Measurements from ENCODE around the gene SSBP3.

- TF ChIP-seq, protein P1, sequence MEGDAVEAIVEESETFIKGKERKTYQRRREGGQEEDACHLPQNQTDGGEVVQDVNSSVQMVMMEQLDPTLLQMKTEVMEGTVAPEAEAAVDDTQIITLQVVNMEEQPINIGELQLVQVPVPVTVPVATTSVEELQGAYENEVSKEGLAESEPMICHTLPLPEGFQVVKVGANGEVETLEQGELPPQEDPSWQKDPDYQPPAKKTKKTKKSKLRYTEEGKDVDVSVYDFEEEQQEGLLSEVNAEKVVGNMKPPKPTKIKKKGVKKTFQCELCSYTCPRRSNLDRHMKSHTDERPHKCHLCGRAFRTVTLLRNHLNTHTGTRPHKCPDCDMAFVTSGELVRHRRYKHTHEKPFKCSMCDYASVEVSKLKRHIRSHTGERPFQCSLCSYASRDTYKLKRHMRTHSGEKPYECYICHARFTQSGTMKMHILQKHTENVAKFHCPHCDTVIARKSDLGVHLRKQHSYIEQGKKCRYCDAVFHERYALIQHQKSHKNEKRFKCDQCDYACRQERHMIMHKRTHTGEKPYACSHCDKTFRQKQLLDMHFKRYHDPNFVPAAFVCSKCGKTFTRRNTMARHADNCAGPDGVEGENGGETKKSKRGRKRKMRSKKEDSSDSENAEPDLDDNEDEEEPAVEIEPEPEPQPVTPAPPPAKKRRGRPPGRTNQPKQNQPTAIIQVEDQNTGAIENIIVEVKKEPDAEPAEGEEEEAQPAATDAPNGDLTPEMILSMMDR (IDR thresholded peaks at IDR 0.05) = peak in 3 of 6 experiments; percentile 18 to 29 (median 26)
- TF ChIP-seq POLR2A (IDR thresholded peaks at IDR 0.05) = no peak
These were observed 82.9 kb downstream of the SSBP3 start for GRCh38 chr1:54323324-54323739.
